Superior temporal gyrus (tissue), 1 donor: ENCODE data around the gene PWWP2B.

Source experiments
- DNase-seq: peaks from one replicate; pipeline ENCODE4 v3.0.0-alpha.2; 2016; ENCODE audit errors: extremely low spot score

Gene PWWP2B

DNA sequence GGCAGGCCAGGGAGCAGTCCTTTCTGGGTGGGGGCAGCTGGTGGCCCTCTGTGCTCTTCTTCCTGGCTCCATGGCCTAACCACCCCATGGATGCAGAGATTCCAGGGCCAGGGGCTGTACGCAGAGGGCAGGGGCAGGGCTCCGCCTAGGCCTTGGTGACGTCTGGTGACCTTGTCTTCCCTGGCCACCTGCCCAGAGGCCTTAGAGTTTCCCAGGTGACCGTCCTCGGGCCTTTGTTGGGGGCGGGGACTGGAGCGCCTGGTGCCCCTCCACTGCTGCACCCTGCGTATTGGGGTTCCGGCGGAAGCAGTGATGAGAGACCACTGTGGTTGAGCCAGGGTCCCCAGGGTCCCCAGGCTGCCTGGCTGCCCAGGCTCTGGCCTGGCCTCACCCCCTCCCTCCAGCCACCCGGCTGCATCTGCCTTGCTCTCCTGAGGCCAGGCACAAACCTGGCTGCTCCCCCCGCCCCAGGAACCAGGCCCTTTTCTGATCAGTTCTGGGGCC is 10.3 kb downstream of the PWWP2B start:
- no peak for DNase-seq

DNA sequence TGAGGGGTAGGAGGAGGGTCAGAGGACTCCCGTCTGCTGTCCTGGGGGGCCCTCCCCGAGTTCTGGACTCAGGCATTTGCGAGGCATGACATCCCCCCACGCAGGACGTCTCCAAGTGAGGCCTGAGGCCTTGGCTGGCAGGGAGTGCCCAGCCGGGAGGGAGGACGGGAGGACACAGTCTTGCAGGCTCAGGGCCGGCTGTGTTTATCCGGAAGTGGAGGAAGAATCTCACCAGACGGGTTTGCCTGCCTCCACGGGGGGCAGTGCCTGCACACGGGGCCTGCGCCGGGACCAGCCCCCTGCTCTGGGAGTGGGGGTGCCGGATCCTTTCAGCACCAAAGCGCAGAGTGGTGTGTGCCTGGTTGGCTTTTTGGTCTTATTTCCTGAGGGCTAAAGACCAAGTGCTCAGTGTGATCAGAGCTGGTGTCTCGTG is 10.9 kb downstream of the PWWP2B start:
- no peak for DNase-seq

DNA sequence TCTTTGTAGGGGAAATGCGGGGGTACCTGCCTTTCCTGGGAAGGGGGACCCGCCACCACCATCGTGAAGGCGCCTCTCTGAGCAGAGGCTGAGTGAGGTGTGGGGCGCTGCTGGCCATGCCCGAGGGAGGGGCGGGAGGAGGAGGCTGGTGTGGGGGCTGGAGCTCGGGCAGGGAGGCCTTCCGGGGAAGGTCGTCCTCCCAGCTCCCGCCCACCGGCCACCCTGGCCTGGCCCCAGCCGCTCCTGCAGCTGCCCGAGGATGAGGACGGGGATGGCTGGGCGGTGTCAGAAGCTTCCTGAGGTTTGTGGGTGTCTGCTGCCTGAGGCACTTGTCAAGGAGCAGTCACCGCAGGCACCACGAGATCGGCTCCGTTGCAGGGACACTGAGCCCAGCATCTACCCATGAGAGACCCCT is 11.4 kb downstream of the PWWP2B start:
- no peak for DNase-seq

DNA sequence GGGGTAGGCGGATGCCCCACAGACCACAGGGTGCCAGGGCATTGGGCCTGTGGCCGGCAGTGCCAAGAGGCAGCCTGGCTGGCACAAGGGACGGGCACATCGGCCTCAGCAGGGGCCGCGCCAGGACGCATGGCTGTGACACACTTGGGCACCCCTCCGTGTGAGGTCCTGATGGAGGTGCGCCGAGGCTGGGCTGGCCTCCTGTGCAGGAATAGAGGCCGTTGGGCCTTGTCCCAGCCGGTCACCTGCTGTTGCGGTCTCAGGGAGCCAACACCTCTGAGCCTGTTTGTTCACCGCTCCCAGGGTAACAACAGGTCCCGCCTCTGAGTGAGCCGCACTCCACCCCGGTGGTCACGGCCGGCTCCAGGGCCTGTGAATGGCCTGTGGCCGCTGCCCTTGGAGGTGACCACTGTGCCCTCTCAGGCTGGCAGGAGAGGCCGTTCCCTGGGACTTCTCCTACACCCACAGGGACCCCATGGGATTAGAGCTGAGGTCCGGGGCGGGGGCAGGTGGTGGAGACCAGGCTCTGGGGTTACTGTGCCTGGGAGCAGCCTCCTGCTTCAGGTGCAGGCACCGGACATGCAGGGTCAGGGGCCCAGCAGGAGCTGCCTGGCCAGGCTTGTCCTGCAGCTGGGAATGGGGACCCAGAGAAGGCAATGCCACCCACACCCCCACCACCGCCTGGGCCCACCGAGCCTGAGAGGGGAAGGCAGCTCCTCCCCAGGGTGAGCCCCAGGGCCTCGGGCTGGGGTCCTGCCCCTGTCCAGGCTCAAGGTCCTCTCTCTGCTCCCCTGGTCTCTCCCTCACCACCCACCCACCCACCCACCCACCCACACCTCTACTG is 12.0 kb downstream of the PWWP2B start:
- DNase-seq, result no peak

DNA sequence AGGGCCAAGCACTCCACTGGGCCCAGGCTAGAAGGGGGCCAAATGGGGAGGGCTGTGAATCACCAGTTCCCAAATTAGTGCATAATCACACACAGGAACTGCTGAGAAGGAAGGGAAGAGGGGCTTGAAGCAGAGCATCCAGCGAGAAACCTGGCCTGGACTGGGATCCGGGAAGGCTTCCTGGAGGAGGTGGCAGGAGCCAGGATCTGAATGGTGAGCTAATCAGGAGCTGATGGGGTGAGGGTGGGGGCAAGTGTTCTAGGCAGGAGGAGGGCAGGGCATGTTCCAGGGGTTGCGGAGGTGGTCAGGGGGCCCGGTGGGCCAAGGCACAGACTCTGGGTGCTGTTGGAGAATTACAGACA is 12.6 kb downstream of the PWWP2B start:
- DNase-seq, result no peak

DNA sequence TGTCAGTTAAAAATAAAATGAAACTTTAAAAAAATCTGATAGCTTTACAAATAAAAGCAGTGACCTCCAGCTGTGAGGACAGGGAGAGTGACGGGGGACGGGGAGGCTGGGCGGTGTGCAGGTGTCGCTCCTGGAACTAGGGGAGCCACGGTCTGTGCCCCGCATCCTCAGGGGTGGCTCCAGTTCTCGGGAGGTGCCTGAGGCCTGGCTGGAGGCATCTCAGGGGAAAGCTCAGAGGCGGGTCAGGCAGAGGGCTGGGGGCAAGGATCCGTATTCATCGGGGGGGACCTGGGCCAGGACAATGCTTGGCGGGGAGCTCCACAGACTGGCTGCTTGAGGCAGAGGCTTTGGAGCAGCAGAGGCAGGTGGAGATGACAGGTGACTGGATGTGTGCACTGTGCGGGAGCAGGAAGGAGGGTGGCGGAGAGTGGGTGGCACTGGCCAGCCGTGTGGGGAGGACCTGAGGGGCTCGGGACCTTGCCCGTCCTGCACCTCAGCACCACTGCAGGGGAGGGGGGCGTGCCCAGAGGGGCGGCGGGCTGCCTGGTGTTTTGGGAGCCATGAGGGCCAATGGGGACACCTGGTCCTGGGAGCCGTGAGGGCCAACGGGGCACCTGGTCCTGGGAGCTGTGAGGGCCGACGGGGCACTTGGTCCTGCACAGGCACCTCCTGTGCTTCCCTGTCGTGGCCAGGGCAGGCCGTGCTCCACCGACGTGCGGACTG is 13.2 kb downstream of the PWWP2B start:
- DNase-seq, result no peak

DNA sequence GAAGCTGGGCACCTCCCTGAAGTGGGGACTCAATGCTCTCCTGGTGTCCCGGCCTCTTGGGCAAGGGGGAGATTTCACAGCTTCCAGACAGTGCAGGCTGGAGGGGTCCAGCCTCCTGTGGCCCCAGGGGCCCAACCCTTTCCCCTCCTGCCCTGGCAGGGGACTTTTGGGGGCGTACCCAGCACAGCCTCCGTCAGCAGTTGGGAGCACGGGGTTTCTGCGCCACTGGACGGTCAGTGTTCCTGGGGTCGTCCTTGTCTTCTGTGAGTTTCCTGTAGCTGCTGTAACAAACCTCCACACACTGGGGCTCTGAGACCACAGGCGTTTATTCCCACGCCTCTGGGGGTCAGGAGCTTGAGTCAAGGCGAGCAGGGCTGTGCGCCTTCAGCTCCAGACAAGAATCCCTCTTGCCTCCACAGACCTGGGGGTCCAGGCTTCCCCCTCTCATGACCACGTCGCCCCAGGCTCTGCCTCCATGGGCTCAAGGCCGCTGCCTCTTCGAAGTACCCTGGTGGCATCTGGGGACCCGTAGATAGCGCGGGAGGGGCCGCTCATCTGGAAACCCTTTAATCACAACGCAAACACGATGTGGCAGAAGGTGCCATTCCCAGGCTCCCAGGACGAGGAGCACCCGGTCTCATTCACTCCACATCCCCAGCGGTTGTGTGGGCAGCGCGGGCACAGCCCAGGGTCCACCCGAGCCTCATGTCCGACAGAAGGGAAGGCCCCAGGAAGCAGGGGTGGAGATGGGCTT is 14.0 kb downstream of the PWWP2B start:
- no peak for DNase-seq

DNA sequence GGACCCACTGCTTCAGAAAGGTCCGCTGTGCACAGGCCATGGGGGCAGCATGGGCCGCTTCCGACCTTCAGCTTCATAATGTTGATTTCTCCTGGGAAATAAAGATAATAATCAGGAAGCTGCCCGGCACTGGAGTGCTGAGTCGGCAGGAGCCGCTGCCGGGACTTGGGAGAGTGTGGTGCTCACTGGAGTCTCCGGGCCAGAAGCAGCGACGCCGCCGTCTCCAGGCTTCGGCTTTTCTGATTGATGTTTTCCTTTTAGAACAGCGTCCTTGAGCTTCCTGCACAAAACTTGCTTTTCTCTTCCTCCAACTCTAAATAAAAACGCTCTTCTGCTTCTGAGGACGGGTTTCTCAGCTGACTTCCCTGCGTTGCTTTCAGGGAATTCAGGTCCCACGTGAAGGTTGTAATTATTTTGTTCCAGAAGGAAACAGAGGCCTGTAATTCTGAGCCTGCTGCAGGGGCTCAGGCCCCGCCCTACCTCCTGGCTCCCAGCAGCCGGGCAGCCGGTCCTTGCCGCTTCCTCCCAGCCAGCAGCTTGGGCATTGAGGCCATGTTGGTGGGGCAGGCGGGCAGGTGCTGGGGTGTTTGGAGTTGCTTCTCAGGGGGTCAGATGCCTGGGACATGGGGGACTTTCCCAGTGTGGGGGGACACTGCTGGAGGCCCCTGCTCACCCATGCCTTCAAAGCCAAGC is 14.7 kb downstream of the PWWP2B start:
- no peak for DNase-seq

DNA sequence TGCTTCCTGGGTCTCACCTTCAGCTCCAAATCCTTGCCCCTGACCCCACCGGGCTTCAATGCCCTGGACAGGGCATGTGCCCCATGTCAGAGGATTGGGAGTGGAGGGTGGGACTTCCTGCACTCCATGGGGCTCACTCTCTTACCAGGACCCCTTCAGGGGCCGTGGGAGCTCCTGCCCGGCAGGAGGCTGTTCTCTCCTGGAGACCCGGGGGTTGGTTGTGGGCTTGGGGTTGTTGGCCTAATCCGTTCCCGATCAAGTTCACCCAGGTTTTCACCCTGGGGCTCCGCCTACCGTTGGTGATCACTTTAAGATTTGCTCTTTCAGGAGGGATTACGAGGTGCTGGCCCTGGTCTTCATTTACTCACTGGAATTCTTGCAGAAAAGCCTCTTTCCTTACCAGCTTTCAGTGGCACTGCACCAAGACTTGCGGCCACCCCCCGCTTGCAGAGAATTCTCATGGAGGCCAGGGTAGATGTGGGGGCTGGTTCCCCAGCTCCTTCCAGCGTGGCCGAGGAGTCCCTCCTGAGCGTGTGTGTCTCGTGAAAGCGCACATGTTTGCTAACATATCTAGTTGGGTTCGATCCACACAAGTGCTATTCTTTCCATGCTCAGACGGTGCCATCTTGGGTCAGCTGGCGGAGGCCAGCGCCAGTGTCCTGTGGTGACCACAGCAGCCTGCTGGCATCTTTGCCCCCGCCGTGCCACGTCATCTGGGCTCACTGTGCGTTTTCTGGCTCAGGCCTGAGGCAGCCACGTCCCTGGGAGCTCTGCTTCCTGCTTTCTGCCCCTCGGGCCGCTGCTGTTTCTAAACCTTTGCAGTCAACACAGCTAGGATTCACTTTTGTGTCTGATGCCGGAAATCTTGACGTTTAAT is 15.6 kb downstream of the PWWP2B start:
- DNase-seq, result no peak

DNA sequence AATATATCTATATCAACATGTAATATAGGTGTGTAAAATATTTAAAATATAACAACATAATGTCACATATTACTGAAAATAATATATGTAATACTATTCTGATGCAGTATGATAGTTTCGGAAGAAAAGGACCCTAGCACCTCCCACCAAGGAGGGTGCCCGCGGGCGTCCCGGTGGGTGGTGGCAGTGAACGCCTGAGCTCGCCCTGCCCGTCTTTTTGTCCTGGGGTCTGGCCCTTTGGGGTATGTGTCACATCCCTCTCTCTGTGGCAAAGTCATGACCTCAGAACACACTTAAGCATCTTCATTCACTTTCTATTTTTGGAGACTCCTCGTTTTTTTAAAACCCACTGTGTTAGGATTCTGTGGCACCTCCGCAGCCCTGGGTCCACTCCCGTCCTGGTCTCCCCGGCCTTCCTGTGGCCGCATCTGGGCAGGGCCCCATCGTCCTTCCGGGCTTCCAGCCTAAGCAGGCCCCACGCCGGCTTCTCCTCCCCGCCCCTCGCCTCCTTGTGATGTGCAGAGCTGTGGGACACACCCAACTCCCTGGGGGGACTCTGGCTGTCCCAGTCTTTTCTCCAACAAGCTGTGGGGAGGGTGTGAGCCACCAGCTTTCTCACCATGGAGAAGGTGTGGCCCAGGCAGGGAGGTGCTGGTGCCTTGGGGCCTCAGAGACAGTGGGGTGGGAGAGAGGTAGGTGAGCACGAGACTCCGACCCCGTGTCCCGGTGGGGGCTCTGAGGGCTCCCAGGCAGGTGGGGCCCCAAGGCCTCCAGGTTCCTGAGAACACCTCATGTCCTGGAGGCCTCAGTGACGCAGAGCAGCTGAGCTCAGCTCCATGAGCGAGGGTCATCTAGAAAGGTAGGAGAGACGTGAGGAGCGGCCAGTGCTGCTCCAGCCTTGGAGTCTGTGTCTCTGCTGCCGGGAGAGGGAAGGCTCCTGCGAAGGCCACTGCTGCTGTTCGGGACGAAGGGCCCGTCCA is 16.5 kb downstream of the PWWP2B start:
- DNase-seq, result no peak

DNA sequence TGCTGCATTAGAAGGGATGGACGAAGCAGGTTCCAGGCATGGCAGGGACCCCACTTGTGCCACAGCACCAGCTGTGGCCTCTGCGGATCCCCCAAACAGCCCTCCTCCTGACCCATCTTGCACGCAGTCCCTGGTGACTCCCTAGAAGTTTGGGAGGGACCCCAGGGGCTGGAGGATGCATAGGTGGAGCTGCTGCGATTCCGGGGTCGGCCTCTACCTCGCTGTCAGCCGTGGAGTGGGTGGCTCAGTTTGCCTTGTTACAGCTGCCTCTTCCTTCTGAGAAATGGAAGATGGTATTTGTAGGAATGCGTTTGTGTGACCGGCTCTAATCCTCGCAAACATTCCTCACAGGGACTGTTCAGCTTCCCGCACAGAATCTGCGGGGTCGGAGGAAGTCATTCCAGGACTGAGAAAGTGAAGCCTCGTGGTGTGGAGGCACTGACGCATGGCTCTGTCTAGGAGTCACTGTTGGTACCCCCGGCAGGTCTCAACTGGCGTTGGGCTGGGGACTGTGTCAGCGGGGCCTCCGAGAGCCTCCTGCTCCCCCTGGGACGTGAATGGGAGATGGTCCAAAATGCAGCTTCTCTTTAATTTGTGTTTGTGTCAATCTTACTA is 17.5 kb downstream of the PWWP2B start:
- no peak for DNase-seq

DNA sequence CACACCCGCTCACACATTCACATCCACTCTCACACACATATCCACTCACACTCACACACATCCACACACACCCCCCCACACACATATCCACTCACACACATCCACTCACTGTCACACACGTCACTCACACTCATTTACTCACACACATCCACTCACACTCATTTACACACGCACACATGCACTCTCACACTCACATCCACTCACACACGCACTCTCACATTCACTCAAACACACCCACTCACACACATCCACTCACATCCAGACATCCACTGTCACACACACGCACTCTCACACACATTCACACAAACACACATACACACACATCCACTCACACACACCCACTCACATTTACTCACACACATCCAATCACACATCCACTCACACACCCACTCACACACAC is 18.3 kb downstream of the PWWP2B start:
- DNase-seq, result no peak

DNA sequence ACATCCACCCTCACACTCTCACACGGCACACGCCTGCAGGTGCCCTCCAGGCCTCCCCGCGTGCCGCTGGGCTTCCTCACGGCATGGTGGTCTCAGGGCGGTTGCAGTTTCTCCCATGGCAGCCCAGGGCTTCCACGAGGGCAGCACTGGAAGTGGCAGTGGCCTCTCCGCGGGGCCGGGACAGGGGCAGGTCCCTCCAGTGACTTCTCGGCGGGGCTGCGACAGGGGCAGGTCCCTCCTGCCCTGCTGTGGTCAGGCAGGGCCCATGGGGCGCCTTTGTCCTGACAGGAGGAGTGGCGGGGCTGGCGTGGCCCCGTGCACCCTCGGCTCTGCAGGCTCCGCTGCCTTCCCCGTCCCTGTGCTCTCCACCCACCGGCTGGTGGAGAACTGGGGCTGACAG is 19.0 kb downstream of the PWWP2B start:
- no peak for DNase-seq

DNA sequence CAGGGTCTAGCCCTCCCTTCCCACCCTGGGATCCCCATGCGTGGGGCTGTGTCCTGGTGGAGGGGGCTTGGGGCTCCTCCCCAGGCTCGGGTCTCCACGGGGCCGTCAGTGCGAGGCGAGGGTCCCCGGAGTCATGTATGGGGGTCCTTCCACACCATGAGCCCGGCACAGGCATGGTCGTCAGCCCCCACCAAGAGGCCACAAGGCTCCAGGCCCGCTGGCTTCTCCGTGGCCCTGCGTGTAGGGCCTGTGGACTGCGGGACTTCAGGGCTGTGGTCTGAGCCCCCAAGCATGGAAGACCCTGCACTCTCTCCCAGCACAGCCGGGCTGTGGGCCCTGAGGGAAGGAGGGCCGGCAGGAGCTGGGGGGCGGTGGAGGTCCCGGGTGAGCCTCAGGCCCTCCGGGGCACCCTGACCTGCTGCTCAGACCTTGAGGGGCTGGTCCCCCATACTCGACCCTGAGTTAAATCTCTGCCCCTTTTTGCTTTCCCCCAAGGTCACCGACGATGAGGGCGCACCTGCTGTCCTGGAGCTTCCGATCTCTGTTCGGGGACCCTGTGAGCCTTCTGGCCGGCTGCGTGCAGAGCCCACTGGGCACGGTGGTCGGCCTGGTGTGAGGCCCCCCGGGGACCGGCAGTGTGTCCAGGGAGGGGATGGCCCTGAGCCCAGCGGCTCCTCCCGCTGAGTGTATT is 19.7 kb downstream of the PWWP2B start:
- no peak for DNase-seq

DNA sequence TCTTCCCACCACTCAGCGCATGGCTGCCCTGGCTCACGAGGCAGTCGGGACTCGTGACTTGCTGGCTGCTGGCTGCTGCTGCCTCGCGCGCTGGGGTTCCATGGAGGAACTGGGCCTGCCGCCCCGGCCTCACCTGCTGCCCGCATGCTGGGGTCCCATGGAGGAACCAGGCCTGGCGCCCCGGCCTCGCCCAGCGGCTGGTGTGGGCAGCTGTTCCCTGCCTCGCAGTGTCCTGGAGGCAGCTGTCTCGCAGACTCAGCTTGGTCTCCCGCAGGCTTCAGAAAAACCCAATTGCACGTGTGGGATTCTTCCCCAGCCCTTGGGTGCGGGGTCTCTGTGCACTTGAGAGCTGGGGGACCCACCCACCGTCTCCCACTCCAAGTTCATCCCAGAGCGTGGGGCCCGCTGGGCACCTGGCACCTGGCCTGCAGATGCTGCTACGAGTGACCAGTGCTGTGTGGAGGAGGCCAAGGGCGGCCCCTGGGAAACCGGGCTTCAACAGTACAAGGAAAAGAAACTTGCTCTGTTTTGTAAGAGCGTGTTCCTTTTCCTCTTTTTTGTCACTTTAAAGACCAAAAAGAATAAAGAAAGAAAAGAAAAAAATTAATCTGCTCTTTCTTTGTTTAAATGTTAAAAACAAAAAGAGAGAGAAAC is 20.4 kb downstream of the PWWP2B start:
- DNase-seq, result no peak

DNA sequence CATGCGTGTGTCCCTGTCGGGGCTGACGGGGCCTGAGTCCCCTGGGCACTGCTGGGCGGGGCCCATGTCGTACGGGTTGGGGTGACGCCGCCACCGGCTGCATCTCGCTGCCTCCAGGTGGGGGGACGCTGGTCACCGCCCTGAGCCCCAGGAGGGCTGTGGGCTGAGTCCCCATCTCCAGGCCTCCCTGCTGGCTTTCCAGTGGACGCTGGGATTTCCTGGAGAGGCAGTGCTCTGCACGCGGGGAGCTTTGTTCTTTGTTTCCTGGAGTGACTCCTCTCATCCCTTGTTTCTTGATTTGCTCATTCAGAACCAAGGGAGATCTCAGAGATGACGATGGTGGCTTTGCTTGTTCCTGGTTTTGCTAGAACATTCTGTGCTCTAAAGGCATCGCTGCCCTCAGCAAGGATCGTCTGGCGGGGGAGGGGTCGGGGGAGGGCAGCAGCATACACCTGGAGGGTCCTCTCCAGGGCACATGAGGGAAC is 21.0 kb downstream of the PWWP2B start:
- DNase-seq, result no peak

DNA sequence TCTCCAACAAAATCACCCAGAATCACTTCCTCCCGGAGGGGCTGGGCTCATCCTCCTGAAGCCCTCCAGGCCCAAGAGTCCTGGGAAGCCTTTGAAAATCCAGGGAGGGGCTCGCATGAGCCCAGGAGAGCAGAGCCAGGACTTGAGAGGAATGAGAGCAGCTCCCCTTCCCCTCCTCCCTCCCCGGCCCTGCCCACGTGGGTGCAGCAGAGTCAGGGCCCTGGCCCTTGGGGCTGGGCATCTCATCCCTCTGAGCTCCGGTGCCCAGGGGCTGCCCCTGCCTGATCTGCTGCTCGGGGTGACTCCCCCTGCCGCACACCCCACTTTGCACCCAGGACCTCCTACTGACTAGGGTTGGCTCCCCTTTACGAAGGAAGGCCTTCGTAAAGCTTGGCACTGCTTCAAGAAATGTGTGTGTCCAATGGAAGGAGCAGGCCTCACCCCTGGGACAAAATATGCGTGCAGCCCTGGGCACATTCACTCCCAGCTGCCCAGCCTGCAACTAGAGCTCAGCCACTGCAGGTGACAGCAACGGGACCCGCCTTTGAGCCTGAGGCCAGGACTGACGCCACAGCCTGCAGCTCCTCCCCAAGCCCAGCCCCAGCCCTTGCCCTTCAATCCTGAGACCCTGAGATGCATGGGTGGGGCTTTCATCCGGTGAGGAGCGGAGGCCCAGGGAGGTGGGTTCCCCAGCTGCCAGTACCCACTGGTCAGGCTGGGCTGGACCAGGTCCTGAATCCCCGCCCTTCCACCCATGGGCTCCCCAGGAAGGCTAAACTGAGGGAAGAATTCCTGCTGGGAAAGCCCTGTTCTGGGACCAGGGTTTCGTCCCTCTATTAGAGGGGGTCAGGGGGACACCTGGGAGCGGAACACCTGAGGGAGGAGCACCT is 21.8 kb downstream of the PWWP2B start:
- DNase-seq, result no peak
